Ammon's horn (tissue), 1 donor: Measurements from ENCODE around the gene PPP1R37.
"Not testable (repeated sequence)": the region's sequence is repeated elsewhere in the genome, so short reads cannot be mapped to it uniquely, and the experiment has no call there.

Experiments
- DNase-seq: peaks from one replicate; pipeline ENCODE4 v3.0.0-alpha.2; 2016; ENCODE audit warnings: low spot score

The PPP1R37 gene

GRCh38 chr19:45115809-45116615, 23.0 kb downstream of the PPP1R37 start:
- DNase-seq: no peak

- DNase-seq: no peak
Measured at GRCh38 chr19:45117167-45117594, 24.2 kb downstream of the PPP1R37 start.

GRCh38 chr19:45117671-45118070, 24.7 kb downstream of the PPP1R37 start:
- no peak for DNase-seq

- no peak for DNase-seq
Measured at GRCh38 chr19:45118106-45118505, 25.1 kb downstream of the PPP1R37 start.

- not testable (repeated sequence) for DNase-seq
Measured at GRCh38 chr19:45118591-45119355, 25.8 kb downstream of the PPP1R37 start.

GRCh38 chr19:45119582-45119981, 26.6 kb downstream of the PPP1R37 start:
- no peak for DNase-seq

- DNase-seq: no peak
Measured at GRCh38 chr19:45121827-45122345, 28.9 kb downstream of the PPP1R37 start.

- no peak for DNase-seq
Measured at GRCh38 chr19:45122832-45123231, 29.9 kb downstream of the PPP1R37 start.

GRCh38 chr19:45123440-45123850, 30.5 kb downstream of the PPP1R37 start:
- no peak for DNase-seq

GRCh38 chr19:45124021-45124420, 31.0 kb downstream of the PPP1R37 start:
- DNase-seq: no peak

- DNase-seq: no peak
Measured at GRCh38 chr19:45125360-45125759, 32.4 kb downstream of the PPP1R37 start.

GRCh38 chr19:45125975-45126493, 33.1 kb downstream of the PPP1R37 start:
- peak; percentile 55 for DNase-seq

GRCh38 chr19:45126654-45127053, 33.7 kb downstream of the PPP1R37 start:
- DNase-seq: no peak

- no peak for DNase-seq
Measured at GRCh38 chr19:45128146-45128545, 35.2 kb downstream of the PPP1R37 start.

GRCh38 chr19:45128806-45129205, 35.8 kb downstream of the PPP1R37 start:
- DNase-seq: no peak

- DNase-seq: no peak
Measured at GRCh38 chr19:45130236-45130635, 37.3 kb downstream of the PPP1R37 start.

- peak; percentile 71 for DNase-seq
Measured at GRCh38 chr19:45130888-45131615, 38.1 kb downstream of the PPP1R37 start.

- no peak for DNase-seq
Measured at GRCh38 chr19:45133661-45134060, 40.7 kb downstream of the PPP1R37 start.

- no peak for DNase-seq
Measured at GRCh38 chr19:45135176-45135885, 42.4 kb downstream of the PPP1R37 start.

GRCh38 chr19:45136507-45137178, 43.7 kb downstream of the PPP1R37 start:
- no peak for DNase-seq
